Trophoblast cell (in vitro differentiated cells and primary cell): ENCODE data around the gene SCYL2.

ENCODE experiments used
- DNase-seq, 2 donors: peaks; one replicate each; pipeline ENCODE4 v3.0.0-alpha.2; 2016
- H2AFZ ChIP-seq: 2 replicates; pipeline ENCODE4 v1.6.1; 2013; ENCODE audit warnings: low read length, moderate library complexity, mild to moderate bottlenecking; ENCODE audit not compliant: insufficient read depth, poor library complexity
- H2AK5ac ChIP-seq: 2 replicates; pipeline ENCODE4 v1.6.1; 2013; ENCODE audit warnings: mild to moderate bottlenecking, low read length
- H2BK120ac ChIP-seq: 2 replicates; pipeline ENCODE4 v1.6.1; 2013; ENCODE audit warnings: low read length, mild to moderate bottlenecking, moderate library complexity; ENCODE audit not compliant: insufficient read depth, poor library complexity
- H2BK12ac ChIP-seq: 2 replicates; pipeline ENCODE4 v1.6.1; 2013; ENCODE audit warnings: mild to moderate bottlenecking, low read length, moderate library complexity
- H2BK5ac ChIP-seq: 2 replicates; pipeline ENCODE4 v1.6.1; 2013; ENCODE audit warnings: low read length, low read depth, moderate library complexity, mild to moderate bottlenecking; ENCODE audit not compliant: poor library complexity
- H3K14ac ChIP-seq: 2 replicates; pipeline ENCODE4 v1.6.1; 2013; ENCODE audit warnings: mild to moderate bottlenecking, low read length
- H3K18ac ChIP-seq: 2 replicates; pipeline ENCODE4 v1.6.1; 2013; ENCODE audit warnings: mild to moderate bottlenecking, low read length
- H3K23ac ChIP-seq: 2 replicates; pipeline ENCODE4 v1.6.1; 2013; ENCODE audit warnings: low read length
- H3K27ac ChIP-seq: 2 replicates; pipeline ENCODE4 v1.5.1; 2013; ENCODE audit warnings: low read depth, mild to moderate bottlenecking, inconsistent platforms, low read length, moderate library complexity
- H3K27me3 ChIP-seq: 2 replicates; pipeline ENCODE4 v1.6.1; 2013; ENCODE audit warnings: inconsistent platforms, mild to moderate bottlenecking, low read length, moderate library complexity; ENCODE audit not compliant: insufficient read depth
- H3K36me3 ChIP-seq, 2 experiments: 1 replicate in 1 of 2; 2 replicates in 1 of 2; pipeline ENCODE4 v1.6.1; 2013; ENCODE audit warnings: low read length in 2 of 2, mild to moderate bottlenecking in 2 of 2, moderate library complexity in 1 of 2; ENCODE audit not compliant: insufficient read depth in 2 of 2, control insufficient read depth in 1 of 2
- H3K4ac ChIP-seq: 2 replicates; pipeline ENCODE4 v1.6.1; 2013; ENCODE audit warnings: low read depth, mild to moderate bottlenecking, low read length, moderate library complexity
- H3K4me1 ChIP-seq, 2 experiments: 1 replicate in 1 of 2; 2 replicates in 1 of 2; pipeline ENCODE4 v1.6.1; 2013; ENCODE audit warnings: low read length in 2 of 2, mild to moderate bottlenecking in 2 of 2, moderate library complexity in 1 of 2; ENCODE audit not compliant: insufficient read depth in 2 of 2, control insufficient read depth in 1 of 2
- H3K4me2 ChIP-seq: 2 replicates; pipeline ENCODE4 v1.6.1; 2013; ENCODE audit warnings: inconsistent platforms, mild to moderate bottlenecking, low read length, moderate library complexity
- H3K4me3 ChIP-seq: 2 replicates; pipeline ENCODE4 v1.5.1; 2013; ENCODE audit warnings: mild to moderate bottlenecking, low read depth, low read length, inconsistent platforms
- H3K79me1 ChIP-seq: one replicate; pipeline ENCODE4 v1.6.1; 2013; ENCODE audit warnings: low read length
- H3K79me2 ChIP-seq: 2 replicates; pipeline ENCODE4 v1.6.1; 2013; ENCODE audit warnings: low read length, mild to moderate bottlenecking; ENCODE audit not compliant: control insufficient read depth, insufficient read depth, poor library complexity
- H3K9ac ChIP-seq: 2 replicates; pipeline ENCODE4 v1.6.1; 2013; ENCODE audit warnings: mild to moderate bottlenecking, low read length
- H3K9me3 ChIP-seq: 2 replicates; pipeline ENCODE4 v1.6.1; 2013; ENCODE audit warnings: low read depth, mild to moderate bottlenecking, control low read depth, inconsistent platforms, low read length; ENCODE audit not compliant: insufficient read depth
- H4K12ac ChIP-seq: 2 replicates; pipeline ENCODE4 v1.6.1; 2013; ENCODE audit warnings: low read depth, mild to moderate bottlenecking, low read length, moderate library complexity
- H4K8ac ChIP-seq: 2 replicates; pipeline ENCODE4 v1.6.1; 2013; ENCODE audit warnings: low read depth, mild to moderate bottlenecking, low read length, moderate library complexity
- H4K91ac ChIP-seq: one replicate; pipeline ENCODE4 v1.6.1; 2013; ENCODE audit warnings: low read depth, mild to moderate bottlenecking, low read length, moderate library complexity
- WGBS: extraction: QIAGEN DNeasy Blood & Tissue Kit; methylation state at CpG from one replicate; pipeline ENCODE4 v1.1.7; 2013; ENCODE audit warnings: missing lambda C conversion rate; ENCODE audit not compliant: insufficient read length, insufficient coverage; ENCODE audit errors: extremely low coverage; 5-methylcytosine and 5-hydroxymethylcytosine counted together

SCYL2 gene

GRCh38 chr12:100375038-100375735 lies 108.2 kb downstream of the SCYL2 start:
- no peak overlapping the region for H3K4me3 ChIP-seq
- H2BK120ac ChIP-seq, result no peak overlapping the region
- H4K12ac ChIP-seq, result no peak overlapping the region
- H3K27me3 ChIP-seq, result no peaks in the 10 kb centered on the region
- no peak overlapping the region for H2AK5ac ChIP-seq
- H3K23ac ChIP-seq, result no peak overlapping the region
- no peak overlapping the region for H2BK5ac ChIP-seq
- no peak overlapping the region for H4K8ac ChIP-seq
- H3K4me1 ChIP-seq, result peaks cover 6 to 11% of the 10 kb centered on the region in 2 experiments
- no peak overlapping the region for H3K18ac ChIP-seq
- no peak overlapping the region for H3K4me2 ChIP-seq
- H3K9ac ChIP-seq, result no peak overlapping the region
- no peaks in the 10 kb centered on the region for H3K79me2 ChIP-seq
- no peaks in the 10 kb centered on the region for H3K79me1 ChIP-seq
- no peak overlapping the region for H3K4ac ChIP-seq
- no peak for DNase-seq
- H3K36me3 ChIP-seq, result no peaks in the 10 kb centered on the region
- no peak overlapping the region for H2AFZ ChIP-seq
- H3K9me3 ChIP-seq, result no peaks in the 10 kb centered on the region
- no peak overlapping the region for H3K27ac ChIP-seq
- no peak overlapping the region for H3K14ac ChIP-seq
- no peak overlapping the region for H4K91ac ChIP-seq
- H2BK12ac ChIP-seq, result no peak overlapping the region
- no CpG with 5 or more reads among the region's 12 CpGs for WGBS

DNA sequence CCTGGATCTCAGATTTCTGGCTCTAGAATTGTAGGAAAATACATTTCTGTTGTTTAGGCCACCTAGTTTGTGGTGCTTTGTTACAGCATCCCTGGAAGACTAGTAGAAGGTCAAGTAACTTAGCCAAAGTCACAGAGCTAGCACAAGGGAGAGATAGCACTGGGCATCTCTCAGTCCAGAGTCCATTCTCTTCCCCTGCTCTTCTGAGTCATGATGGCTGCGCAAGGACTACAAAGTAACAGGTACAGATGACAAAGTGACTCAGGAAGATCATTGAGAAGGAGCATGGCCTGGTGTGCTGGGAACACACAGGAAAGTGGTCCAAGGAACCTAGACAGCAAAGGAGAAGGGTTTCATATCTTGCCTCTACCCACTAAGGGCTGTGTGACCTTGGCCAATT lies 109.2 kb downstream of the SCYL2 start:
- H3K9me3 ChIP-seq, result no peaks in the 10 kb centered on the region
- no peak overlapping the region for H3K14ac ChIP-seq
- WGBS, result no CpG with 5 or more reads among the region's 1 CpG
- H3K27me3 ChIP-seq, result no peaks in the 10 kb centered on the region
- H3K79me1 ChIP-seq, result no peaks in the 10 kb centered on the region
- no peaks in the 10 kb centered on the region for H3K36me3 ChIP-seq
- no peak overlapping the region for H3K4ac ChIP-seq
- no peak overlapping the region for H2AFZ ChIP-seq
- no peak overlapping the region for H2AK5ac ChIP-seq
- H3K4me1 ChIP-seq, result peaks cover 5 to 10% of the 10 kb centered on the region in 2 experiments
- H2BK120ac ChIP-seq, result no peak overlapping the region
- no peaks in the 10 kb centered on the region for H3K79me2 ChIP-seq
- no peak overlapping the region for H4K8ac ChIP-seq
- H2BK12ac ChIP-seq, result no peak overlapping the region
- H2BK5ac ChIP-seq, result no peak overlapping the region
- H3K4me3 ChIP-seq, result no peak overlapping the region
- H3K18ac ChIP-seq, result no peak overlapping the region
- no peak overlapping the region for H3K4me2 ChIP-seq
- no peak overlapping the region for H4K12ac ChIP-seq
- no peak overlapping the region for H3K23ac ChIP-seq
- no peak overlapping the region for H3K27ac ChIP-seq
- H4K91ac ChIP-seq, result no peak overlapping the region
- H3K9ac ChIP-seq, result no peak overlapping the region
- DNase-seq, result no peak

DNA sequence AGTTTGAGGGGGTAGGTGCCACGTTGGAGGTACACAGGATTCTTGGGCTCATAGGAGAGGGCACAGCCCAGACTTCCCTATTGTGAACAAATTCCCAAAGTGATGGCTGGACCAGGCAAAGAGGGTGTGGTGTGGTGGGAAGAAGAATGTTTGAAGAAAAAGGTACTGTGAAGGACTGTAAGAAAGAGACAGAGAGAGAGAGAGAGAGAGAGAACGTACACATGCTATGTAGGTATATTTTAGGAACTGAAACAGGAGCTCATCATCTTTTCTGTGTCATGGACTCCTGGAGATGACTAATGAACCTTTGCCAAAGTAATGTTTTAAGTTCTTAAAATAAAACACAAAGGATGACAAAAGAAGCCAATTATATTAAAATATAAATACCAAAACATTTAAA lies 114.4 kb downstream of the SCYL2 start:
- Histone ChIP-seq H3K27ac (no peak overlapping the region), H2BK12ac (no peak overlapping the region), H3K4me2 (no peak overlapping the region), H3K4me1 (no peaks in the 10 kb centered on the region), H3K14ac (no peak overlapping the region), H2BK120ac (no peak overlapping the region), H2AK5ac (no peak overlapping the region), H3K9ac (no peak overlapping the region), H3K4me3 (no peak overlapping the region), H4K8ac (no peak overlapping the region), H3K27me3 (no peaks in the 10 kb centered on the region), H4K91ac (no peak overlapping the region), H2AFZ (no peak overlapping the region), H3K4ac (no peak overlapping the region), H3K36me3 (no peaks in the 10 kb centered on the region), H3K79me2 (no peaks in the 10 kb centered on the region), H3K23ac (no peak overlapping the region), H3K18ac (no peak overlapping the region), H2BK5ac (no peak overlapping the region), H3K79me1 (no peaks in the 10 kb centered on the region), H4K12ac (no peak overlapping the region), H3K9me3 (no peaks in the 10 kb centered on the region)
- no peak for DNase-seq
- WGBS, result no CpG with 5 or more reads among the region's 2 CpGs

DNA sequence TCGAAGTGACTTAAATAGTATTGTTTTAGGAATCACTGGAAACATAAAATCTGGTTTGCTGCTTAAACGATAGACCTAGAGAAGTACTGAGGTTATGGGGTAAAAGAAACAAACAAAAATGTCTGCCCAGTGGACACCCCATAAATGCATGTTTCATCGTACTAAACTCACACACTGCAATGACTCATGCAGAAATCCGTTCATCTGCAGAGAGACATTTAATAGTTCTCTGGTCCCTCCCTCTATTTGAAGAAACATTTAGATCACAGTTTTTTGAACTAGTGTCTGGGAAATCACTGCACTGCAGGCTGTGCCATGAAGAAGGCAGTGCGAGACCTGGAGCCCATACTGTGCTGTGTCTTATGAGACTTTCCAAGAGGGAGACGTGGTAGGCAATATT lies 115.4 kb downstream of the SCYL2 start:
- no peaks in the 10 kb centered on the region for H3K79me1 ChIP-seq
- WGBS, result no CpG with 5 or more reads among the region's 6 CpGs

More for the DNA sequence above, 115.4 kb downstream of the SCYL2 start:
- H3K36me3 ChIP-seq, result no peaks in the 10 kb centered on the region
- no peak overlapping the region for H3K4me3 ChIP-seq
- no peak overlapping the region for H2AFZ ChIP-seq
- no peak overlapping the region for H2BK12ac ChIP-seq
- H4K91ac ChIP-seq, result no peak overlapping the region
- no peak overlapping the region for H3K14ac ChIP-seq
- no peak overlapping the region for H3K9ac ChIP-seq
- no peaks in the 10 kb centered on the region for H3K4me1 ChIP-seq
- H3K79me2 ChIP-seq, result no peaks in the 10 kb centered on the region
- H3K23ac ChIP-seq, result no peak overlapping the region
- no peak overlapping the region for H3K18ac ChIP-seq
- no peak overlapping the region for H3K27ac ChIP-seq
- no peak overlapping the region for H2BK5ac ChIP-seq
- H2BK120ac ChIP-seq, result no peak overlapping the region
- H3K4ac ChIP-seq, result no peak overlapping the region
- H4K8ac ChIP-seq, result no peak overlapping the region
- H3K27me3 ChIP-seq, result no peaks in the 10 kb centered on the region
- no peak overlapping the region for H2AK5ac ChIP-seq
- DNase-seq, result no peak
- no peak overlapping the region for H3K4me2 ChIP-seq
- H4K12ac ChIP-seq, result no peak overlapping the region
- no peaks in the 10 kb centered on the region for H3K9me3 ChIP-seq
